NCI-H1694 (cell line): Measurements from ENCODE around the gene NKRF.
"Not testable (repeated sequence)": the region's sequence is repeated elsewhere in the genome, so short reads cannot be mapped to it uniquely, and the experiment has no call there.

ENCODE experiments used
- DNase-seq: peaks from one replicate; lab custom pipeline; 2025; lab: John Stamatoyannopoulos, UW

Gene NKRF

DNA sequence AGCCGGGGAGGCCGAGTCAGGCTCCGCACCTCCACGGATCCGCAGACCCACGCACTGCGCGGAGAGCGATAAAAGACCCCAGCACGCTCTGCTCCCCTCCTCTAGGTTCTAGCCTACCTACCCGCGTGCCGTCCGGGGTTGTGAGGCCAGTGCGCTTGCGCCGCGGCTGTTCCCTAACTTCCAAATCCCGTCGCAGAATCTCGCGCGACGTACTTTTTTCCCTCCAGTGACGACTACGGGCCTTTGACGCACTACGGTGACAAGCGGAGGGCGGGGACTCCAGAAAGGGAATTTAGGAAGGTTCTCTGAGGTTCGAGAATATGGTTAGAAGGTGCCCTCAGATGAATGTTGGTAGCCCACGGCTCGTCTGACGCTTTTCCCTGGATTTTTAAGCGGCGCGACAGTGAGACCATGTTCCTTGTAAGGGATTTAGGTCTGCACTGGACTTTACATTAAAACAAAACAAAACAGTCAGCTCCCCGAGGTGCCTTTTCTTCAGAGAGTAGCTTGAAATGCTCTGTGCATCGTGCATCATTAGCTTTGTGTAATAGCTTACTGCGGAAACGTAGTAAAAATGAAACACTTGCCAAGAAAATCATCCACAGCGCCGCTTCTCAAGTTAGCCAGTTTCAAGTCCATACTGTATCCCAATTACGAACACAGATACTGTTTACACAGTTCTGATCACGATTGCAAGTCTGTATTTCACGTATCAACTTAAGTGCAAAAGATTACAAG is at the start of gene NKRF:
NKRF (minus strand) TSS at position 145 of the 738 bp plus-strand sequence.
- DNase-seq, result peak; percentile 78

DNA sequence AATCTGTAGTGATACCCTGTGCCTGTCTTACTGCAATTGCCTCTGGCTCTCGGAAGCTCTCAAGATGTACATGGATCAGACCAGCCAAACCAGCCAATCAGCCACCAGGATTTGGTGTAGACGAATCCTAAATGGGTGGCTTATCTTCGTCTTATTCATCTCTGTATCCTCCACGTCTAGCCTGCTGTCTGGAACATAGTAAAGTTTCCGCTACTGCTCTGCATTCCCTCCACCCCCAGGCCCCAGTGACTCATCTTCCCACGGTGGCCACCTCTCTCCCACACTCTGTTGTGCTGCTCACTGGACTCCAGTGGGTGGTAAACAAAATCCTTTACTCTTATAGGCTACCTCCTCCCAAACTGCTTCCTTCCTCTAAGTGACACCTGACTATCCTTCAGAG is 48.9 kb upstream of the NKRF start:
- no peak for DNase-seq

DNA sequence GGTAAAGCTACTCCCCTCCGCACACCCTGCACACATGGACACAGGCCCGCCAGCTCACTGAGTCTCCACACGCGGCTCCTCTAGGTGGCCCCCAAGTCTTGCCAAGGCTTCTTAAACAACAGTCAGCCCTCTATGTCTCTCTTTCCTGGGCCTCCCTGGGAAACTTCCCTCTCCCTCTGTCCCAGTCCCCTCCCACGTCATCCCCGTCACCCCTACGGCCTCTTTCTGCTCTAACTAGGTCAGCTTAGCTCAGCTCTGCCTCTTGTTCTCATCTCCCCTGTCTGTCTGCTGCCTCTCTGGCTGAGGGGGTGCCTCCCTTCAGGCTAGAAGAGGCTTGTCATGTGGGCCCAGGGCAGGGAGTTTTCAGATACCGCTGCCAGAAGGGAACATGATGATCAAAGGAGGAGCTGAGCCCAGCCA is 47.9 kb upstream of the NKRF start:
- no peak for DNase-seq

DNA sequence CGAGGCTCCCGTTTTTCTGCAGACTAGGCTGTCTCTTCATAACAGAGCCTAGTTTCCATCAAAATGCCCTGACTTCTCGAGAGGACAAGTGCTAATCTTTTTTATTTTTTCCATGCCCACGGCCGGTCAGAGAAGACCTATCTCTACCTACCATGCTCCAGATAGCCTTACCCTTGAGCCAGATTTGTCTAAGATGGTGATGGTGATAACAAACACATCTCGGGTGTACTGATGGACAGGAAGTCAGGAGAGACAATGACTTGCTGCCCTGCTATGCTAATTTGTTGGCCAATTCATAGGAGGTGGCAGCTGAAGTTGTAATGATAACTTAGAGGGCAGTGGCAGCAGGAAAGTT is 42.2 kb upstream of the NKRF start:
- DNase-seq, result no peak

DNA sequence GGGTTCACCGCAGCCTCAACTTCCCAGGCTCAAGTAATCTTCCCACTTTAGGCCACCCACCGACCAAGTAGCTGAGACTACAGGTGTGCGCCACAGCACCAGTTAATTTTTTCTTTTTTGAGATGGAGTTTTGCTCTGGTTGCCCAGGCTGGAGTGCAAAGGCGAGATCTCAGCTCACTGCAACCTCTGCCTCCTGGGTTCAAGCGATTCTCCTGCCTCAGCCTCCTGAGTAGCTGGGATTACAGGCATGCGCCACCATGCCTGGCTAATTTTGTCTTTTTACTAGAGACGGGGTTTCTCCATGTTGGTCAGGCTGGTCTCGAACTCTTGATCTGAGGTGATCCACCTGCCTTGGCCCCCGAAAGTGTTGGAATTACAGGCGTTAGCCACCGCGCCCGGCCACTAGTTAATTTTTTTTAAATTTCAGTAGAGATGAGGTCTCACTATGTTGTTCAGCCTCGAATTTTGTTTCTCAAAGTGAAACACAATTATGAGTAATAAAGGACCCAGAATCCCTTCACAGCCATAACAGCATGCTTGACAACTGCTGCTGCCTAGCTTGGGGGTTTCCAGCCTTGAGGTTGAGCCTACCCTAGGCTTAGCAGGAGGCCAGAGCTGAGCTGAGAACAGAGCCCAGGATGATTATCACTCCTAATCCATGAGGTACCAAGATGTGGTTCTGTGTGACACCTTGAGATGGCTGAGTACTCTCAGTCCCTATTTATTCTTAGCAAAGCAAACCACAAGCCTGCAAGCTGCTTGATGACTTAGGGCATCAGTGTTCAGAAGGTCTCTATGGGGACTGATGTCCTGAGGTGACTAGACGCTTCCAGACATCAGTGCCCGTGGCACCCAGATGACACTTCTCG is 41.6 kb upstream of the NKRF start:
- no peak for DNase-seq

DNA sequence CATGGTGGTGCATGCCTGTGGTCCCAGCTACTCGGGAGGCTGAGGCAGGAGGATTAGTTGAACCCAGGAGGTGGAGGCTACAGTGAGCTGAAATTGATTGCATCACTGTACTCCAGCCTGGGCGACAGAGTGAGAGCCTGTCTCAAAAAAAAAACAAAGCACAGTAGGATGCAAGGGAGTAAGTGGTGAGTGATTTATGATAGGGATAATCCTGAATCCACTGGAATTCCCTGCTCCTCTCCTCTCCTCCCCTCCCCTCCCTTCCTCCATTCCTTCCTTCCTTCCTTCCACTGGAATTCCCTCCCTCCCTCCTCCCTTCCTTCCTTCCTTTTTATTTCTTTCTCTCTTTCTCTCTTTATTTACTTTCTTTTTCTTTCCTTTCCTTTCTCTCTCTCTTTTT is 40.9 kb upstream of the NKRF start:
- DNase-seq, result no peak

DNA sequence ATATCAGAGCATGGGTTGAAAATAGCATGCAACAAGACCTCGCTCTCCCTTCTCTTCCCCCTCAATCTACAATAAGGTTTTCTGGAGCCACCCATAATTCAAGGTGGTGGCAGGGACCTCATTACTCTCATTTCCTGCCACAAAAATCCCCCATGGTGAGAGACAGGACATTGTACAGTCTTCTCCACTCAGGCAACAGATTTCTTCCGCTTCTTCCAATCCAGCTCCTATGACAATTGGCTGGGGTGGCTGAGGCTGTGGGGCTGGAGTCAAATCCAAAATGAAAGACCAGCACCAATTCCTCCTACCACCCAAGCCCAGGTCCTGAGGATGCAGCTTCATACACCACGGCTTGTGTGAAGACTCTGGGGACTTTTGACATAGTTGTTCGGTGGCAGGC is 40.3 kb upstream of the NKRF start:
- DNase-seq, result no peak

DNA sequence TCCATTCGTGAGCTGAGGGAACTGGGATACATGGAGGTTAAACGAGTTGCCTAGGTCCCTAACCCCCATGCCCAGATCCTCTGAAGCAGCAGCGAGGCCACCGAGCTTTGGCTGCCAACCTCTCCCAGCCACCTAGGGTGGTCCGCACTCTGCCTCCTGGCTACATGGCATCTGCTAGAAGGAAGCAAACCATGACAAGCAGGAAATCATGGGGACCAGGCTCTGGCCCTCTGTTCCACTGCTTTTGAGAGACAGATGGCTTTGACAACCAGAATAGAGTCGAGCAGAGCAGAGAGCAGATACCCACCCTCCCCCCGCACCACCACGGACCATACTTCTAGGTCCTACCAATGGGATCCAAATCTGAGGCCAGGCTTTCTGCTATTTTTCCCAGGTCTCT is 37.5 kb upstream of the NKRF start:
- DNase-seq, result no peak

DNA sequence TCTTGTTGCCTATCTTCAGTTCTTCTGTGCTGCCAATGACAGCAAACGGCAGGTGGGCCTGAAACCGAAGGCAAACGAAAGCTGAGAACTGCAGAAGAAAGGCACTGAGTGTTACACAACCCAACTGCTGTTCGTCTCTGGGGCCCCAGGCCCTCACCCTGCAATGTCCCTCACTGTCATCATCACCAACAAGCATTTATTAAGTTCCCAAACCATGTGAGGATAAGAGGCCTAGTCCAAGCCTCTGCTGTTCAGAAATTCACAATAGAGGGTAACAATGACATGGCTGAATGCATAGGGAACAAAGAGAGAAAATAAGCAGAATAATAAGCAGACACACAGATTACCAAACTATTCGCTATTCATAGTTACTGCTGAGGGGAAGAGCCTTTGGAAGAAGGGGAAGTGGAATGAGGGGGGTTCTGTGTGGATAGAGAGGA is 34.5 kb upstream of the NKRF start:
- DNase-seq, result no peak

DNA sequence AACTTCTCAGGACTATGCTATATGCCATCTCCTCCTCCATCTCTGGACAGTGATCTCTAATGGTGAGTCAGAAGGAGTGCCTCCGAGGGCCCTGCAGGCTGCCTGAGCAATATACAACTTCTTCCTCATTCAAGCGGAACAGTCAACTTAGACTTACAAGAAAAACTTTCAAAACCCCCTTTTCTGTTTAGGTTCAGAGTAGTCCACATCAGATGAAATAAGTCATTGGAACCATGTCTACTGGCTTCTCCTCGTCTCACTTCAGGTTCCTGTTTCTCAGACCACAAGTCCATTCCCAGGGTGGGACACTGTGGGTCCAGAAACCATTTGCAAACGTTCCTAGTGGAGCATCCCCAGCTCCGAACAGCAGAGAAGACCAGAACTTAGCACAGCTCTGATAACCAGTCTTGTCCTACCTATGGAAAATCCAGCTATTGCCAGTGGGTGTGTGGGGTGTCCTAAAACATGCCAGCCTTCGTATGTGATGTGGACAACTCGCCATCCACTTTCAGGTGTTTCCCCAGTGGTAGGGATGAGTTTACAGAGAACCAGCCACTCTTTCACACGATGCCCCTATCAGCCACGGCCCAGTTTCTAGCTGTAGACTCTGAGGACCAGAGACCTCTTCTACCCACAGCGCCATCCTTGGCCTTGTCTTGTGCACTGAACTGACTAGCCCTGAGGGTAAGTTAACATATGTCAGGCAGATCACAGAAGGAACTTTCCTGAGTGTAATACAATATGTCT is 32.7 kb upstream of the NKRF start:
- no peak for DNase-seq

DNA sequence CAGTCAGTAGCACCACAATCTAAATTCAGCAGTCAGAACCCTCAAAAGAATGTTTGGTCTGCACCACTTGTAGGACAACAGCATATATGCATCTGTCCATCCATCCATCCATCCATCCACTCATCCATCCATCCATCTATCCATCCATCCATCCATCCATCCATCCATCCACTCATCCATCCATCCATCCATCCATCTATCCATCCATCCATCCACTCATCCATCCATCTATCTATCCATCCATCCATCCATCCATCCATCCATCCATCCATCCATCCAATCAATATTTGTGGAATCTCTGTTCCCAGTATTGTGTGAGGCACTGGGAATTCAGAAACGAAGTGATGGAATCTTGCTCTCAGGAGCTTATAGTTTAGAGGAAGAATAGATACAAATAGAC is 31.2 kb upstream of the NKRF start:
- not testable (repeated sequence) for DNase-seq

DNA sequence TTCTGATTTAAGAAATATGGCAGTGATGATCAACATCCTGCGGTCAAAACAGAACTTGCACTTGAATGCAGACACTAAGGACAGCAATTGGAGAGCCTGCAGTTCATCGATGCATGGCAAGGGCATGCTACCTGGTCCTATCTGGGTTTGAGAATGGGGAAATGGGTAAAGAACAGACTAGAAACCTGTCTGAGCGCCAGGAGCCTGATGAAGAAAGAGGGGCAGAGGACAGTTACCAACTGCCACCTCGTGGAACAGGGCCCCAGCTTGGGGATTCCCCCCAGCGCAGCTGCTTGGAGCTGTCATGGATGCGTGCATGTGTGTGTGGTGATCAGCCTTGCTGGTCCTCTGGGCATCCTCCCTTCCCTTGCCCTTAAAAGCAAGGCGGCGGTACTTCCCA is 30.2 kb upstream of the NKRF start:
- DNase-seq, result no peak

DNA sequence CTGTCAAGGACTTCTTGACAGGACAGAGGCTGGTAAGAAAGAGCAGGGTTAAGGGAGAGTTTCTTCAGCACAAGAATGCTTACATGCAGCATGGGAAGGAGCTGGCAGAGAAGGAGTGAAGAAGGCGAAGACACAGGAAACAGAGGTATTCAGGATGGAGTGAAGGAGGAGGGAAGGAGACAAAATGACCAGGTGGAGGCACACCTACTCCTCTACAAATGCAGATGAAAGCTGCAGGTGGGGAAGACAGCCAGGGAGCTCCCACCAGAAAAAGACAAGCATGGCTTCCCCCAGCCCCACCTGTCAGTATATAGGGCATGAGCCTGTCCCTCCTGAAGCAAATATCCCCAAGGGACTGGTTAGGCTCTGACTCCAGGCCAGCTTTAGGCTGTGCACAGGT is 29.6 kb upstream of the NKRF start:
- DNase-seq, result no peak

DNA sequence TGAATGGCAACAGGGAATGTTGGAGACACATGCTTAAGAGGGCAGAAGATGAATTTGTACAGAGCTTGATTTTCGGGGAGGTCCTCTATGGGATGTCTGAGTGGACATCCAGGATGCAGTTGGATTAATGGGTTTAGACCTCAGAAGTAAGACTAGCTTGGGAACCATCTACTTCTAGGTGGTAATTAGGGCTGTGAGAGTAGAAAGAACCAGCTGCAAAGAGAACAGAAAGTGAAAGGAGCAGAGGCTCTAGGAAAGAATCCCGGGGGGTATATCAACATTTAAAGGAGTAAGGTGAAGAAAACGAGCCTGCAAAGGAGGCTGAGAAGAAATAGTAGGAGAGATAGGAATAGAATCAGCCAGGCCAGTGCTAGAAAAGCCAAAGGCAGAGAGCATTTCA is 29.0 kb upstream of the NKRF start:
- DNase-seq, result no peak

DNA sequence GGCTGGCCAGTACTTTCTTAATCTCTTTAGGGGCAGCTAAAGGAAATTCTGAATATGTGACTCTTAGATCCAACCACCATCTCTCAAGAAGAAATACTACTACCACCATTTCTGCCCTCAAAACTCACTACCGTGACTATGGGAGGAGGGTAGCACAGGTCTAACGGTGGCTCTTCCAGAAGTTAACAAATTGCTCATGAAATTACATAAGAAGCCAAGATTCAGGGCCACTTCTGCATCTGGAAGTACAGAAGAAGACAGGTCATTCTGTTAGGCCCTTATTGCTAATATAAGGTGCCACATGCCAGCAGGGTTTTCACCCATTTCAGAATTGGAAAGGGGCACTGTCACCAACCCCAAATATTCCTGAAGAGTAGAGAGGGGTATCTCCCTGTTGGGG is 19.6 kb upstream of the NKRF start:
- DNase-seq, result no peak

DNA sequence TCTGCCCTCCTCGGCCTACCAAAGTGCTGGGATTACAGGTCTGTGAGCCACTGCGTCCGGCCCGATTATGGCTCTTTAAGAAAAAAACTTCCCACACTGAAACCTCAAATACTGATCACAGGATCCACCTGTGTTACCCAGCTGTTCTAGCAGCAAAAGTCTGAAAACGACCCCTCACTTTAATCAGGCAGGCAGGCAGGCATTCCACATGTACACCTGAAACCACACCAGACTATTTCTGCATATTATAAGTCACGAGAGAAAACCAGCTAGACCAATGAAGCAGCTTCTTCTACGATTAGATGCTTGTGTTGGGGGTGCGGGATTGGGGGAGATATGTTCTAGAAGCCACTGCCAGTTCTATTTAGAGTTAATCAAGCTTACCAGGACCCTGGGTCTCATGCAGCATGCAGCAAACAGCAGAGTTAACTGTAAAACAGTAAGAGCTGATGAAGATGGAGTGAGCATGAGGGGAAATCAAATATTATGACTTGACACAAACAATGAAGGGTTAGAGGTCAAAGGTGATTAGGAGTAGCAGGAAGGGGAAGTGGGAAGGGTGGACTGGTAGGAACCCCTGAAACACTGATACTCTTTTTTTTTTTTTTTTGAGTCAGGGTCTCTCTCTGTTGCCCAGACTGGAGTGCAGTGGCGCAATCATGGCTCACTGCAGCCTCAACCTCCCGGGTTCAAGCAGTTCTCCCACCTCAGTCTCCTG is 18.9 kb upstream of the NKRF start:
- DNase-seq, result no peak

DNA sequence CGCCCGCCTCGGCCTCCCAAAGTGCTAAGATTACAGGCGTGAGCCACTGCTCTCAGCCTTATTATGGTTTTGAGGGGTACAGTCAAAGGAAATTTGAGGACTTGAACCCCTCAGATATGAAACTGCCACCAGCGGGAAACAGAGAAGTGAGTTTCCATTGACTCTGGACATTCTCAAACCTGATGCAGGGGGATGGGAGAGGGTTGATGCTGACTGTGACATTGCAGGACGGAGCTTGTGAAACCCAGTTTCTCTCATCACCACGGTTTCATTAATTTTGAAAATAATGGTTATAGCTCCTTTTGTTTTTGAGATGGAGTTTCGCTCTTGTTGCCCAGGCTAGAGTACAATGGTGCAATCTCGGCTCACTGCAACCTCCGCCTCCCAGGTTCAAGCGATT is 18.2 kb upstream of the NKRF start:
- no peak for DNase-seq

DNA sequence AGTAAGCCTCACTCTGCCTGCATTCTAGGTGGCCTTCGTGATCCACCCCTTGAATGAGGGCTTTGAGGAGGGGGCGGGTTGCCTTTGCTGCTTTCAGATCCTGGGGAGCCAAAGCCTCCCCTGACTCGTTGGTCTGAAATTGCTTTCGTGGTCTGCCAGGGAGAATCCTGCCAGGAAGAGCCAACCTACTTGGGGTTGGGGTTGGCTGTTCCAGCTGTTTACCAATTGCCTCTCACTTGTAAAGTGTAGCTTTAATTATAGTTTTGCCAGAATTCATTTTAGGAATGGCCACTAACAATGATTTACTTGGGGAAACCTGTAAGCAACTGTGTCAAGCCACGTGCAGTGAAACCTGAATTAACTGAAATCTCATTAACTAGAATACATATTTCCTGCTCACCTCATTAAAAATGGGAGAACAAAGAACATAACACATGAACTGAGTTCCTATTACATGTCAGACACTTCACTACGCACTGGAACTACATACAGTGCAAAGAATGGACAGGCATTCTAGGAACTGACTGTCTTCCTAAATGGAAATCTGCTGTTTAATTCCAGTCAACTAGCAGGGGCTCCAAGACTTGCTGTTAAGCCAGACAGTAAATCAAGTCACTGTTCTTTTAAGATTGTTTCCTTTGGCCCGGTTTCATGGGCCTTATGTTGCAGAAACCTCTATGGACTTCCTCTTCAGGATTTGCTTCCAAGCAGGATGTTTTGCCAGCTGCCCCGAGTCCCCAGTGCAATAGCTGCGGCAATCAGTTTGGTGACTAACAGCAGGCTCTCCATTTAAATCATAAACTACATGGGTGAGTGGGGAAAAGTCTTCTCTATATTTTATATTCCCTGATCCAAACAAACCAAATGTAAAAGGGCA is 16.4 kb upstream of the NKRF start:
- no peak for DNase-seq

DNA sequence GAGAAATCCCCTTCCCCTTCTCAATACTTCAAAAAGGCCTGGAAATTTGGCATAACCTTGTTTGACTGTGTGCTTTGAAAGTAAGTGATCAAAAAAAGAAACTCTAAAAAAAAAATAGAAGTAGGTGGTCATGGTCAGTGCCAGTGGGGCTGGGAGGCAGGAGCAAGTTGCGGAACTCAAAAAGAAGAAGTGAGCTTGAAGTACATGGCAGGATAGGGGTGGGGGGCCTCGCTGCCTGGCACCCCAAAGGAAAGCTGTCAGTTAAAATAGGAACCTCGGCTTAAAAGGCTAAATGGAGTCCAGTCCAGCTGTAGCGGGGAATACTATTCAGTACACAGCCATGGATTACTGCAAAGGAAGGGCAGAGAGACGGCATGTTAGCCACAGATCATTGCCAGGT is 12.2 kb upstream of the NKRF start:
- no peak for DNase-seq

DNA sequence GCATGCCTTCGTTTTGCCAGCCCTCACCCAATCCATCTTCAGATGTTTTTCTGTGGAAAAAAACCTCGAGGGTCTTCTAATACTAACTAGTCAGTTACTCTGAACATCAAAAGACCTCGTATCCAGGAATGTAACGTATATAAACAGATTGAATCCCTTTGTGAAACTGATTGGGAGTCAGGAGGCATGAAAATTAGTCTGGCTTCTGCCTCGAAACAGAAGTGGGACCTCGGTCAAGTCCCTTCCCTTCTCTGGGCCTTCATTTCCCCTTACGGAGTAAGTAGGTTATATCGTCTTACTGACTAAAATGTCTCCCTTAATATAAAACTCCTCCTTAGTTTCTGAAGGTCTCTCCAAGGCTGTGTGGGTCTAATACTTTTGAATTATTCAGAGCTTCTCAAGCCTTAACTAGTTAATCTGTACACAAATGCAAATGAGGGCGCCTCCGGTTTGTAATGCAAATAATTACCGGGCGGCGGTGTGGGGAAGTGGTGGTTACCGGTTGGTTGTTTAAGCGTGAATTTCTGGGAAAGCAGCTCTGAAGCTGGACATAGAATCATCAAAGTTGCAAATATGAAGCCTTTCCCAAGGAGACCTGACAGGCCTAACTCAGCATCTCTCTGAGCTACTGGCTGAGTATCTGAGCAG is 11.4 kb upstream of the NKRF start:
- no peak for DNase-seq

DNA sequence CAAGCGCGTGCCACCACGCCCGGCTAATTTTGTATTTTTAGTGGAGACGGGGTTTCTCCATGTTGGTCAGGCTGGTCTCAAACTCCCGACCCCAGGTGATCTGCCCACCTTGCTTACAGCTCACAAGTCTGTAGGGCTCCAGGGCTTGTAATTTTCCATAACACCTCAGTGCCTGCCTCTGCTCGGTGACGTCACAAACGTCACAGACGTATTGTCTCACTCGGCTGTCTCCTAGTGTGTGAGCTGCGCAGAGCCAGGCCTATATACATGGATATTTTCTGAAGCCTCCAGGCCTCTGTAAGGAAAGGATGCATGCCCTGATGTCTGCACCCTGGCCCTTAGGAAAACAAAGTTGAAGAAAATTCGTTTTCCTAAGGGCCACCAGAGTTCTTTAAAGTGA is 8.6 kb upstream of the NKRF start:
- no peak for DNase-seq
